Effector CD8-positive, alpha-beta T cell (primary cell): ENCODE measurements around the gene TMEM218.

Source experiments
- DNase-seq: peaks from one replicate; lab custom pipeline; 2025; lab: John Stamatoyannopoulos, UW

Gene TMEM218

DNA sequence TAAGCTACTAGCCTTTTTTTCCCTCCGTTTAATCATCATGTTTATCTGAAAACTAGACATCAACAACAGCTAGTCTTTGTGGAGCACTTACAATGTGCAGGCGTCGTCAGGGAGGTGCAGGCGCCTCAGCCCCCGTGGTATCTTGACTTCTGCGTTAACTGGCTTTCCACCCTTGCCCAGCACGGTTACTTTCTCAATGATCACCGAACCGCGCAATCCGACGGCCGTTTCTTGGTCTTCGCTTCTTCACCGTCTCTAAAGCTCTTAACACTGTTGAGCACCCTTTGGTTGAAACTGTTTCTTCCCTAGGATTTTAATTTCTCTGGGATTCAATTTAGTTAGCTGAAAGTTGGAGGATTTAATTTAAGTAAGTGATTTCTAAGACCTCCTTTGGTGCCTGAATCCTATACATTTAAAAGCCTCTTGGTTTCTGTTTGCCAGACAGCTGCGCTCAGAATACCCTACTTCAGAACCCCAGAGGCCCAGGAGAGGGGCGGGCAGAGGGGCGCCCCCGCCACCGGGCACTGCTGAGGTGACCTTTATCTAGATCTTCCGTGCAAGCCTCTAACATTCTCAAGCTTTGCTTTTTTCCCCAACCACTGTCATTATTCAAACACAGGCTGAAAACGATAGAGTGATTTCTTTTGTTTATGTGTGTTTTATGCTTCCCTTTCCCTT is 18.0 kb upstream of the TMEM218 start:
- no peak for DNase-seq

DNA sequence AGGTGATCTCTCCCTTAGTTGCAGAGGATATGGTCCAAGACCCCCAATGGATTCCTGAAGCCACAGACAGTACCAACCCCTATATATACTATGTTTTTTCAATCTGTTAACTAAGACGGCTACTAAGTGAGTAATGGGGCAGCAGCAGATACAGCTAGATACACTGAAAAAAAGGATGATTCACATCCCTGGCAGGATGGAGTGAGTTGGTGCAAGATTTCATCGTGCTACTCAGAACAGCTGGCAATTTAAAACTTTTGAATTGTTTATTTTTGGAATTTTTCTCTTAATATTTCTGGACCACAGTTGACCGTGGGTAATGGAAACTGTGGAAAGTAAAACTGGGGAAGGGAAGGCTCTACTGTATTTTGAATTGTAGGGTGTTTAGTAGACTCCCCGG is 17.0 kb upstream of the TMEM218 start:
- DNase-seq: no peak

DNA sequence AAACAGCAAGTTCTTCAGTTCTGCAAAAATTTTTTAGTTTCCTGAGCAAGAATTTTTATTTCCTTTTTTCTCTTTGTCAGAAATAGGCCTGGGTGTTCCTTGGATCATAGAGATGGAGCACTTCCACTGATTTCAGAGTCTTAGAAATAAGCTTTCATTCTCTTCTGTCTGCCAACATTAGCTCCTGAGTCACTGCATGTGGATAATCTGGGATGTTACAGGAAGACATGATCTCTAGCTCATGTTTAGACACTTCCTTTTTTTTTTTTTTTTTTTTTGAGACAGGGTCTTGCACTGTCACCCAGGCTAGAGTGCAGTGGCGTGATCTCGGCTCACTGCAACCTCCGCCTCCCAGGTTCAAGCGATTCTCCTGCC is 13.2 kb upstream of the TMEM218 start:
- DNase-seq: no peak

DNA sequence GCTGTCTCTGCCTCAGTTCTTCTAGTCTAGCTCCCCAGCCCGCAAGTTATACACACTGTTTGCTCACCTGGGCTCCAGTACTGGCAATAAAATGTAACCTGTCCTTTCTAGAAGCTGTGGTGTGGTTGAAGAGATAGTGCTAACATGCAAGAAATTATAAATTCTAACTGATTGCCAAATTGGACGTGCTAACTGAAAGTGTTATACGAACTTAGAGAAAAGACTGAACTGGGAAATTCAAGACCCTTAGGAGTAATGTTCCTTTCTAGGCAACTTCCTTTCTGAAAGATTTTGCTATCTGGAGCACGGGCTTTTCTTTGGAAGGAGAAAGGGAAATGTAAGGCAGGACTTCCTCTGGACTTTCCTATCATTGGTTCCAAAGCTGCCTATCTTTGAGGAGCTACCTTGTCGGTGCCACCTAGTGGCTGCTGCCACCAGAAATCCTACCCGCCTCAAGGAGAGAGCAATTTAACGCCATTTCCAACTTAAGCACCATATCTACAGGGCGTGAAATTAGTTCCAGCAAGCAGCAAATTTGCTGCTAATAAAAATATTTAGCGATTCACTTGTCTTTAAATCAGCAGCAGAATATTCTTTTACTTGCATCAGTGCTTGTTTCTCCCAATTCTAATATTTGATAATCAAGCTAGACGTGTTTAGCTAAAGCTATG is 12.7 kb upstream of the TMEM218 start:
- no peak for DNase-seq

DNA sequence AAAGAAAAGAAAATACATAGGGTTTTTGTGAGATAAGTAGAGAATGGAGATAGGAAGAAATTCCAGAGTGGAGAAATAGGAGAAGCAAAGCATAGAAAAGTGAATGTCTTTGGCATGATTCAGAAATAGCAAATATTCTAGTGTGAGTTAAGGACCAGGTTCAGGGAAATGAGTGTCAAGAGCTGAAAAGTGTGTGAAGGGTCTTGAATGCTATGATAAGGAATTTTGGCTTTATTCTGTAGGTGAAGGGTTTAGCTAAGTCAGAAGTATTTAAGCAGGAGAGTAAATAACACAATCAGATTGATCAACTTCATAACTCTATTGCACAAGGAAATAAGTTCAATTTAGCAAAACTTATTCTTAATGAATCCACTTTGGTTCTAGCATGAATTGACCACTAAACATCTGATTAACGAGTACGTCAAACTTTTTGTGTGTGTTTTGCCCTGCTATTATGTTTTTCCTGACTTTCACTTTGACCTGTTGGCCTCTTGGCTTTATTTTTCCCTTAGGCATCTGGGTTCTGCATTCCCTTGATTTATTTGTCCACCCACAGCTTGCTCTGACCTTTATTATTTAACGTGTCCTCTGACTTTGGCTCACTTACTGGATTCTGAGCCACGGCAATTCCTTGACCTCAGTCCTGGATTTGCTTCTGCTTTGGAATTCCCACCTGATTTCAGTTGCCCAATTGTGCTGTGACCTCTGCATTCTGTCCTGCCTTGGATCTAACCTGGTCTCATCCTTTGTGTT is 11.9 kb upstream of the TMEM218 start:
- no peak for DNase-seq

DNA sequence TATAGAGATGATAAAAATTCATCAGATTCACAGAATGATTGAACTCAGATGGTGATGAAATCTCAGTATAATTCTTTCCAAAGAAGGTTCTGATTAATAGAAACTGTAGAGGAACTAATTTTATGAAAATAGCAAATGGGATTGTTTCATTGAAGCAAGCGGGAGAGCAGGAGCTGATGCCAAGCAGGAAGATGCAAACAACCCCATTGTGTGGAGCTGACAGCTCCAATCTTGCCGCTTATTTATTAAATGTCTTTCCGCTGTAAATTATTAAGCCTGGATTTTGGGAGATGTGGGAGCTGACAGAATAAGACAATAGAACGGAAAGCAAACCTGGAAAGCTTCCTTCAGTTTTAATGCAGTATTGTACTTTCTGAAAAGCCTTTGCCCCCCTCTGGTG is 6.0 kb upstream of the TMEM218 start:
- no peak for DNase-seq

DNA sequence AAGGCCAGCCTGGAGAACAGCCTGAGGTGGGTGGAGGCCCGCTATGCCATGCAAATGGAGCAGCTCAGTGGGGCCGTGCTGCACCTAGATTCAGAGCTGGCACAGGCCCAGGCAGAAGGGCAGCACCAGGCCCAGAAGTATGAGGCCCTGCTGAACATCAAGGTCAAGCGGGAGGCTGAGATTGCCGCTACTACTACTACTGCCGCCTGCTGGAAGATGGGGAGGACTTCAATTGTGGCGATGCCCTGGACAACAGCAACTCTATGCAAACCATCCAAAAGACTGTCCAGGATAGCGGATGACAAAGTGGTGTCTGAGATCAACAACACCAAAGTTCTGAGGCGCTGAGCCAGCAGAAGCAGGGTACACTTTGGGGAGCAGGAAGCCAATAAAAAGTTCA is 3.1 kb upstream of the TMEM218 start:
- no peak for DNase-seq

DNA sequence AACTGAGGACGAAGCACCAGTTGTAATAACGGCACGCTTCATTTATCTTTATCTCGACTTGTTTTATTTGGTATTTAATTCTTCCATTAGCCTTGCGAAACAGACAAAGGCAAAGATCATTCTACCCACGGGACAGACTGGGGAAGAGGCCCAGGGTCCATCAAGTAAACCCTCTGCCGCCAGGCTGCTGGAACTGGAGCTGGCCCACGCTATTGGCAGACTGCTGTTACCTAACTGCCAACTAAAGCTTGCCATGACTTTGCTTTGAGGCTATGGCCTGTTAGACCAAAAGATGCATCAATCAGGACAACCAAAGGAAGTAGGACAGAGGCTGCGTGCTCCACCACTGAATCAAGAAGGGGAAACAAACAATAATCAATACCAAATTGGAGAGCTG is 780 bp upstream of the TMEM218 start:
- DNase-seq: no peak

DNA sequence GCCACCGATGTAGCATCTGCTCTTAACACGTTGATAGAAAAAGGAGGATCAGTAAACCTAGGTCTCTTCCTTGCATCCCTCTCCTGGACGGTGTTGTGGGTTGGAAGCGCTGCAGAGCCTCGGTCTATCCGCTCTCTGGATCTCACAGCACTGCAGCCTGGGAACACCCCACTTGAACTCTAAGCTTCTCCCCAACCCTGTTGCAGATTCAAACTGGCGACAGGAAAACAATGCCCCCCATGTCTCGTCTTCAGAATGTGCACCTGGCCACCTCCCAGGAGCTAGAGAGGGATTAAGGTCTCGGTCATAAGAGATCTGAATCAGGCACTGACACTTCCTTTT is 454 bp downstream of the TMEM218 start:
- DNase-seq: no peak

DNA sequence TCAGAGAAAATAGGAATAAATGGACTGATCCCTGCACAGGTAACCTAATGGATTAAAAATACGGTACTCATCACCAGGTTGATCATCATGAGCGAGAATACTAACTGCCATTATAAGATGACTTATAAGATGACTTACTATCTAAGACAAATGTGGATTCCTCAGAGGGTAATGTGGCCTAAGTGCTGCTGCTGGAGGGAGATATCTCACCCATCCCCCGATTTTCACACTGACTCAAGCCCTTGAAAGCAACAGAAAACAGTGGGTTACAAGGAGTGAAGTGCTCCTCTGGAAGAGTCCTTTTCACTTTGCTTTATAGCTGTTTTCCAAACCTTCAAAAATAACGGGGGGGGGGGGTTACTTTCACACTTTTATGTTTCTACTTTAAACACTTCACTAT is 920 bp downstream of the TMEM218 start:
- DNase-seq: no peak

DNA sequence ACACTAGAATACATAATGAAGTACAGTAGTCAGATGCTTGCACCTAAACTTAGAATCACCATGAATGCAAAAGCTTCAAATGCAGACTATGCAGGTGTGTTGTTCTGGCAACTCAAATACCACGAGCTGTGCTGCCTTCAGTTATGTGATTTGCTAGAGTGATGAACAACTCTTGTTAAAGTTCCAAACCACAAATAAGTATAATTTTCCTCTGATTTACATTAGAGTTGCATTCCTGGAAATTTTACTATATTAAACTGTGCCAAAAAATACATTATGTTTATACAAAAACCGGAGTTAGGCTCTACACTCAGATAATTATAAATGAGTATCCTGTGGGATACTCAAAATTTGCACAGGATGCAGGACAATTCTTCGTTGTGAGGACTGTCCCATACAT is 3.0 kb downstream of the TMEM218 start:
- DNase-seq: no peak

DNA sequence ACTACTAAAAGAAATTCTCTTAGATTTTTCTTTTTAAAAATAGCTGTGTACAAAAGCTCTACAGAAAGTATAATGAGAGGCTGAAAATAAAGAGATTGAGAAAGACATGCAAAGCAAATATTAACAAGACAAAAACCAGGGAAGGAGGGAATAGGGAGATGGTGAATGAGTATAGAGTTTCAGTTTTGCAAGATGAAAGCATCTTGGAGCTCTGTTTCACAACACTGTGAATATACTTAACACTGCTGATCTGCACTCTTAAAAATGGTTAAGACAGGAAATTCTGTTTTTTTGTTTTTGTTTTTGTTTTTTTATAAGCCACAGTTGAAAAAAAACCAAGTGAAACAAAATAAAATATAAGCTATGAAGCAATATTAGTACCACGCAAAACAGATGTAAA is 5.5 kb downstream of the TMEM218 start:
- DNase-seq: no peak

DNA sequence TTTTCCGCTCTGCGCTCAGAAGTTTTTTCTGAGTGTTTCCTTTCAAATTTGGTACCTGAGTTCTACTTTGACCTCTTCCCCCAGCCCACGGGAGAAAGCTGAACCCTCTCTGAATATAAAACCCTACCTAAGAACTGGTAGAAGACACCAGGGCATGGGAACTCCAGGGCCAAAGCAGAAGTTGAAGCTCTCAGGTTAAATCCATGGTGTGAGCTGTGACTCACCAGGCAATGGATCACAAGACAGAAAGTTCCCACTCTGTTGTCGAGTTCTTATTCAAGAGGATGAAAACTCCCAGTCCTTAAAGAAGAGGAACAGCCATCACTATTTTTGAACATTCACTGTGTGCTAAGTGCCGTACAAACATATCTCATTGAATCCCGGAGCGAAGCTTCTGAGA is 8.9 kb downstream of the TMEM218 start:
- DNase-seq: no peak

DNA sequence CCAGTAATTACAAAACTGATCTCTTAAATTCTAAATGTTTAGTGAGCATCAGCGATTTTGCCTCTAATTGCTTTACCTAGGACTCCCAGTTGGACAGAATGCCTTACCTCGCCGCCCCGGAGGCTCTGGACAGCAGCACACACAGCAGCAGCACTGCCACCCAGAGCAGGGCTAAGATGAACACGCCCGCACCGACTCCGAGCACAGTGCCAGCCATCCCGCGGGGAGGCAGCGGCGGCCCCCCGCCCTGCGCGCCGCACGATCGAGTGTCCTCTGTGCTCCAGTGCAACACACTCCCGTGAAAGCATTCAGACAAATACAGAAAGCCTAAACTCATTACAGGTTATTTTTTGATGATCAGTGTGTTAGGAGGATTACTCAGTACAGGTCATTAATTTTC is 9.4 kb downstream of the TMEM218 start:
- DNase-seq: no peak

DNA sequence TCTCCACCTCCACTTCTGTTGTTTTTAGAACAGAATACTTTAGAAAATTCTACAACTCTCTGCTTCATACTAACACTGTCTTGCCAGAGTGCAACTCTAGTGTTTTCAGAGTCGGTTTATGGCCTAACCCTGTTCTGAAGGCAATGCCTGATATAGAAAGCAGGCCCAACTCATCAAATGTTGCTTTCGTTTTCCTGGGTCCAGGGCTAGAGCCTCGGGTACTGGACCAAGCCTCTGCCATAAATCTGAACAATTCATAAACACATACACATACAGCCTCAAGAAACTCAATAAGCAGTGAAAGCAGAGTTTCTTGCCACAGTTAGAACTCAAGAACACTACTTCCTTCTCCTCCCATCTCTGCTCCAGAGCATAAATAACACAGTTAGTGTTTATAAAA is 9.8 kb downstream of the TMEM218 start:
- no peak for DNase-seq

DNA sequence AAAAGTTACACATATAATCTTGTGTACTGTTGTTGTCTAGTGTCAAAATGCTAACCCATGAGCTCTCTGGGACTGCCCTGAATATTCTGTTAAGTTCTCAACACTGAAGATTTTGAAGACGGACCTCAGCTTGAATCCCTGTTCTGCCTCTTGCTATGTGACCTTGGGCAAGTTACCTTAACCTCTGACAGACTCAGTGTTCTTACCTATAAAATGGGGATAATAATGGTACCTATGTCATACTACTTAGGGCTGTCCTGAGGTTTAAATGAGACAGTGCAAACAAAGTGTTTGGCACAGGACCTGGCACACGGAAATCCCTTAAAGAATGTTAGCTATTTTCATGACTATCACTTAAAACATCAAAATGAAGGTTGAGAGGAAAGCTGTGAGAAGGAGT is 11.3 kb downstream of the TMEM218 start:
- no peak for DNase-seq

DNA sequence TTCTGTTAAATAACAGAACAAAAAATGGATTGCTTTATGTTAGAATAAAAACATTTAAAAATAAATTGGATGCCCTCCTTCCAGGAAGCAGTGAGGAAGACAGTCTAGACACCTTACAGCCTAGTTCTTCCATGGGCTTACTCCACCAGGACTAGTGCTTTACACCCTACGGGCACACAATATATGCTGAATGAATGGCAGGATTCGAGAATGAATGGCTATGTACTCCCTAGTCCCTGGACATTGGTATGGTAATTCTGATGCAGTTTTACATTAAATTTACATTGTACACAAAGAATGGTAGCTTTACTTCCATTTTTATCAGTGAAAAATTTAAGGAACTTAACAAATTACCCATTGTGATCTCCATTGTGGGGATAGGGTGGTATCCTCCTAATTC is 16.7 kb downstream of the TMEM218 start:
- DNase-seq: no peak

DNA sequence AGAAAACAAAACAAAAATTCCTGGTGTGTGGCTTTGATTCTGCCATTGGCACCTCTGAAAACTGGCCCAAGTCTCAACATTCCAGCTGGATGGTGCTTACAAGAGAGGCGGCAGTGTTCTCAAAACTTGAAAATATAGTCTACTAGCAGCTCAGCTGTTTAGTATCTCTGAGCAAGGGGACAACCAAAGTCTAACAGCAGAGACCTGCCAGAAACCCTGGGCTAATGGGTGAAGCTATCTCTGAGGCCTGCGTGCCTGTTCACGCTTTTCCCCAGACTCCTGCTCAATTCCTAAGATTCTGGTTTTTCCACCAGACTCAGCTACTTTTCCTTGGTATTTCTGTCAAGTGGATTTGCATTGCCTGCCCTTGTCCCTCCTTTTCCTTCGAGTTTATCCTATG is 17.9 kb downstream of the TMEM218 start:
- no peak for DNase-seq

DNA sequence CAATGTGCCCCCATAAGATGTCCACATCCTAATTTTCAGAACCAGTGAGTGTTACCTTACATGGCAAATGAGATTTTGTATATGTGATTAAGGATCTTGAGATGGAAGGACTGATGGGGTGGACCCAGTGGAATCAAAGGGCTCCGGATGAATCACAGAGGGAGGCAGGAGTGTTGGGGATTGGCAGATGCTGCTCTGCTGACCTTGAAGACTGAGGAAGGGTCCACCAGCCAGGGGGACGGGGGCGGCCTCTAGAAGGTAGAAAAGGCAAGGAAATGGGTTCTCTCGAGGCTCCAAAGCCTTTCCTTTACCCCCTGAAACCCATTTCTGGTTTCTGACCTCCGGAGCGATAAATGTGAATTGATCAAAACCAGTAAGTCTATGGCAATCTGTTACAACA is 18.8 kb downstream of the TMEM218 start:
- no peak for DNase-seq

DNA sequence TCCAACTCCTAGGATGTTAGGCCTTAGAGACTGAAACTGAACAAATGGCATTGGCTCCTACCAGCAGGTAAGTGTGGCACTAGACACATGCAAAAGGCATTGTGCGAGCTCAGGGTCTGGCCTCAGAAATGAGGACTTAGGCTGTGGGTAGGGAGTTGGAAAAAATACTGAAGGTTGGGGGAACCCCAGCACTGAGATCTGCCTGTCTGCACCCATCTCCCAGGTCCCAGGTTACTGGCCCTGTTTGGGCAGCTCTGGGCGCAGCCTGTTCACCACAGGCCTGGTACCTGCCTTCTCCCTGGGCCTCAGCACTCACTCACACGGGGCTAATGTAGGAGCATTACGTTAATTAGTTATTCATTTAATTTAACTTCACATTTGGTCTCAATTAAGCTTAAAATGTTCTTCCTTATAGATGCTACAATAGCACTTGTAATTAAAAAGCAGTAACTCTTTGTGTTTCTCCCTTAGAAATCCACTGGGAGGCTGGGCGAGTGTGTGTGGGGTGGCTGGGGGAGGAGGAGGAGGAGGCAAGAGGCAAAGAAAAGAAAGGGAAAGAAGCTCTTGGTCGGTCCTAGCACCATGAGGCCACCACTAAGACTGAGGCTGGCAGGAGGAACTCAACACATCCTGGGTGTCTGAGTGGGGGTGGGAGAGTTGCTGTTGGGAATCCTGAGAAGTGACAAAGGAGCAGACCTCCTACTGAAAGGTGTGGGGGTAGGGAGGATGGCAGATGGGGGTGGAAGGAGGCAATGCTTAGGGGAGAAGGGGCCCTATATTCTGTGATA is 19.4 kb downstream of the TMEM218 start:
- no peak for DNase-seq

DNA sequence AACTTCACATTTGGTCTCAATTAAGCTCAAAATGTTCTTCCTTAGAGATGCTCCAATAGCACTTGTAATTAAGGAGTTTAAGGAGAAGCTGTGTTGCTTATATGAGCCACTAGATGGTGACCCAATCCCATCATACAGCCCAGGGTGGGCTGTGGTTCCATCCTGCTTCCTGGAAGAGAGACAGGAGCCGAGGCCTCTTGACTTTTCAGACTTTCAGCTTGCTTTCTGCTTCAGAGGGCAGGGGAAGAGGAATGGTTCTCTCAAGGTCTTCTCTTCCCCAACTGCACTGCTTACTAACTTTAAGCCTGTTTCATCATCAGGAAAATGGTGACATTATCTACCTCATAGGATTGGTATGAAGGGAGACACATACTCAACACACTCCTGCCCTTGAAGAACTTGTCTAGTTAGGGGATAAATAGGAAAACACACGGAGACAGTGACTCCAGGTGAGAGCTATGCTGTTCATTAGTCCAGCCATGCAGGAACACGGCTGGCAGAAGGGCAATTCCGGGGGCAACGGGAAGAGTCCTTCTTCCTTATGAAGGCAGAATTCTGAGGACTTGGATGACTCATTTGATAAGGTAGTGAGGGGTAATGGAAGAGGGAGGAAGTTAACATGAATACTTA is 20.1 kb downstream of the TMEM218 start:
- DNase-seq: no peak

DNA sequence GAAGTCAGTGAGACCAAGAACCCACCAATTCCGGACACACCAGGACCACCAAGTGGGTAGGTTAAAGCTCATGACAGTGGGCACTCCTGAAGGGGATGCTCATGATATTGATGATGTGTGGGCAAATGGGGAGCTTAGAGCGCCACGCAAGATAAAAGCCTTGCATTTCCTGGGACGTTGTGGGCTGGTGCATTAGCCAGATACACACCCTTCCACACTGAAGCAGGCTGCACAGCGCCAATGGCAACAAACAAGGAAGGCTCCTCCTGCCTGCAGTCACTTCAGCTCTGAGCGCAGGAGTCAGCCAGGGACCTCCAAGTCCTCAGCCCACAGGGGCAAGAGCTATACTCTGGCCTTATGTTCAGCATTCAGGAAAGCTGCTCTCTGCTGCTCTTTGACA is 20.6 kb downstream of the TMEM218 start:
- DNase-seq: no peak
